ENCODE results near the gene AR.
"Not testable (repeated sequence)": the region's sequence is repeated elsewhere in the genome, so short reads cannot be mapped to it uniquely, and the experiment has no call there.

DNA sequence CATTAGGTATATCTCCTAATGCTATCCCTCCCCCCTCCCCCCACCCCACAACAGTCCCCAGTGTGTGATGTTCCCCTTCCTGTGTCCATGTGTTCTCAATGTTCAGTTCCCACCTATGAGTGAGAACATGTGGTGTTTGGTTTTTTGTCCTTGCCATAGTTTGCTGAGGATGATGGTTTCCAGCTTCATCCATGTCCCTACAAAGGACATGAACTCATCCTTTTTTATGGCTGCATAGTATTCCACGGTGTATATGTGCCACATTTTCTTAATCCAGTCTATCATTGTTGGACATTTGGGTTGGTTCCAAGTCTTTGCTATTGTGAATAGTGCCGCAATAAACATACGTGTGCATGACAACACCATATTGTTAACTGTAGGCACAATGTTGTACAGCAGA lies 93.5 kb downstream of the AR start:
- TF ChIP-seq ETV6 (conservative IDR thresholded peaks at IDR 0.05 in 1 of 2, IDR thresholded peaks at IDR 0.05 in 1 of 2; ENCODE audit: borderline replicate concordance in 1 of 2, low read depth in 1 of 2); HDAC6 (IDR thresholded peaks at IDR 0.05; ENCODE audit: unreplicated experiment); CTCF (IDR thresholded peaks at IDR 0.05 in 2 of 3, conservative IDR thresholded peaks at IDR 0.05 in 1 of 3; ENCODE audit: control insufficient read depth in 2 of 3, extremely low read depth in 1 of 3, insufficient read depth in 1 of 3, low read depth in 3 of 3, low read length in 3 of 3); SREBF2 (IDR thresholded peaks at IDR 0.05; ENCODE audit: low read length): not testable (repeated sequence)

All from GM12878 (cell line).